NCI-H128 (cell line): Measurements from ENCODE around the gene TRNT1.

ENCODE experiments used
- DNase-seq: peaks from one replicate; lab custom pipeline; 2025; ENCODE audit not compliant: unreplicated experiment; lab: John Stamatoyannopoulos, UW

TRNT1 gene

GRCh38 chr3:3177861-3178497 is 51.2 kb downstream of the TRNT1 start:
- DNase-seq: no peak

DNA sequence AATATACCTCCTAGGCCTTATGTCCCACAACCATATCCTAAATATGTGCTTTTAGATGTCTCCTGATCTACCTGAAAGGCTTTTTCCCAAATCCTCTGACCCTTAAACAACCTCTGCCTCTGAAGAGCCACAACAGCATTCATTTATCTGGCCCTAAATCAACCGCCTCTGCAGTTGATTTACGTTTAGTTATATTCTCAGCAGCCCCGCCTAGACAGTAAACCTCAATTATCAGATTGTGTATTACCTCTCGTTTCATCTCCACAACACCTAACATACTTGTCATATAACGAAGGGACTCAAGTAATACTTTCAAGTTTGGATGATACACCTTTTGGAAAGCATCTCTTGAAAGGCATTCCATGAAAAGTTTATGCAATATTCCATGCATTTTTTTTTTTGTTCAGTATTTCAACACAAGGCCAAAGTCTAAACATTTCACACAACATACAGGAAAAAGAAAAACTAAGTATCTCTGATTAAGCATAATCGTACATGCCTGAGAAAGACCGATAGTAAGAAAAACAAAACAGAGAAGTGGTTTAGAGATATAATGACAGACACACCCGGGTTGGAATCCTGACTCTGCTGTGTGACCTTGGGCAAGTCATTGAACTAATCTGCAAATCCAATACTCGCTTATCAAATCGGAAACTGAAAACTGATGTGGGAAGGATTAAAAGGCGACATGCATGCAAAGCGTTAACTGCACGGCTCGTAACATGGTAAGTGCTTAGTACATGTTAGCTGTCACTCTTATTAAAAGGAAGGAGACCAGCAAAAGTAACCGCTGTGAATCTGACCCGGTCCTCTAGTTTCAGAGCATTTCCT is 52.0 kb downstream of the TRNT1 start:
- DNase-seq: no peak

GRCh38 chr3:3179407-3180094 is 52.8 kb downstream of the TRNT1 start, which contains the start of gene CRBN:
CRBN (minus strand) TSS chr3:3179691; CDS start chr3:3179687, 4 bp downstream.
- DNase-seq: peak; percentile 44

DNA sequence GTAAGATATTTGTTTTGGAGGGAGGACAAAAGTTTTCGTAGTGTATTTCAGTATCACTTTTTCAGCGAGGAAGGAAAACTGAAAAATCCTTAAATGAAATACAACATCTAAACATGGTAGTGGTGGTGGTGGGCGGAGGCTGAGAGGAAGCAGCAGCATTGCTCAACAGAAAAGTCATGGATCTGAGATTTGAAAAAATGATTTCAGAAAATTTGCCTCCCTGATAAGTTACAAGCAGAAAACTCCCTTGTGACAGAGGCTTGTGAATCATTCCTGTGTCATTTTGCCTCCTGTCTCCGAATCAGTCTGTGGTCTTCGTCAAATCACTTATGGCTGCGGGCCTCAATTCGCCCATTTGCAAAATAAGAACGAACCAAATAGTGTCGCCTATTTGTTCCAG is 53.7 kb downstream of the TRNT1 start:
- DNase-seq: no peak

DNA sequence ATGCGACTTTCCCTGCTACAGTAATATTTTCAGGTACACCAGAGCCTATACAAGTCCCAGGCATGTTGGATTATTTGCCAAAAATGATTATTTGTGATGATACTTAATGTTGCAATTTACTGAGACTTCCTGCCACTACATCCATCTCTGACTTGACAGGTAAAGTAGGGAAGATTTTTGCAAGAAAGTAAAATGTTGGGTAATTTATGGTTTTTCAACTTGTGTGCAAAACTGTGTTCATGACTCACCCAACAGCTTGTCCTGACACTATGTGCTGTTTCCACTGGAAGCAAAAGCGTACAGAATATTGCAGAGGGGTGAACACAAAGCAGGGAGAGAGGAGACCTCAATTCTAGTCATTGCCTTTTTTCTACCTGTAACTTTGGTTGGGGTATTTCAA is 58.1 kb downstream of the TRNT1 start:
- no peak for DNase-seq

GRCh38 chr3:3189102-3189727 is 62.5 kb downstream of the TRNT1 start:
- no peak for DNase-seq

- no peak for DNase-seq
These were observed 63.2 kb downstream of the TRNT1 start for GRCh38 chr3:3189961-3190360.

DNA sequence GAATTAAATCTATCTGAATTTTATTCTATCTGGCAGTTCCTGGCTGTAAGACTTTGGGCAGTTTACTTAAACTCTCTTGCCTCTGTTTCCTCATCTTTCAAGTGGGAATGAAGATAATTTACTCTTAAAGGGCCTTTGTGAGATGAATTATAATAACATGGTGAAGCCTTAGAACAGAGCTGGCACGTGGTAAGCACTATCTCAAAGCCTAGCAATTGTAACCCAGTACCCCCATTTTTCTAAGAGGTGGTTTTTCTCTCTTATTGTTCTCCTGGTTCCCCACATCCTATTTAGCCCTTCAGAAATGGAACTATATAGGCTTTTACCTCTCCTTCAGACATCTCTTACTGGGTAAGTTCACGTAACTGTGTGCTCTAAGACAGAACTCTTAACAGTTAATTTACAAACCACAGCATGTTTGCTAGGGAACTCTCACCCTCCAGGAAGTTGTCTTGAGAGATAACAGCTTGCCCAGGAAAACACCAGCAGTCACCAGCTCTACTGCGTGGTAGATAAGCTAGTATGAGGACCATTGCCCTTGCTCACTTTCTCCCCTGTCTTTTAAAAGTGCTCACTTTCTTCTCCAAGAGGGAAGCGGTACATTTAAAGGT is 65.0 kb downstream of the TRNT1 start:
- DNase-seq: no peak

- DNase-seq: no peak
These were observed 65.5 kb downstream of the TRNT1 start for GRCh38 chr3:3192286-3192675.

DNA sequence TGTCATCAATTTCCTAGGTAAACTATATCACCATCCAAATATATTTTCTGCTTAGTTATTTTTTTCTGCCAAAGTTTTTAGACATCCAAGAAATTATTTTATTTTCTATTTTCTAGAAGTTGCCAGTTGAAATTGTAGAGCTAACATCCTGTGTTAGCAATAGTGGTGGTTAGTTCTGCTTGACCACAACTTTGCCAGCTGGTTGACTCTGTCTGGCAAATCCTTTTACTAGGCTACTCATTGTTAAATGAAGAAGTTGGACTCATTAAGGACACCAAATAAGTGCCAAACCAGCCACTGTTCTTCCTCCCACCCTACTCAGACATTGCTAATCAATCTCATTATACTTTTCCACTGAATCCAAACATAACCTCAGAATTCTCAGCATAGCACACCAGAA is 68.1 kb downstream of the TRNT1 start:
- DNase-seq: no peak

DNA sequence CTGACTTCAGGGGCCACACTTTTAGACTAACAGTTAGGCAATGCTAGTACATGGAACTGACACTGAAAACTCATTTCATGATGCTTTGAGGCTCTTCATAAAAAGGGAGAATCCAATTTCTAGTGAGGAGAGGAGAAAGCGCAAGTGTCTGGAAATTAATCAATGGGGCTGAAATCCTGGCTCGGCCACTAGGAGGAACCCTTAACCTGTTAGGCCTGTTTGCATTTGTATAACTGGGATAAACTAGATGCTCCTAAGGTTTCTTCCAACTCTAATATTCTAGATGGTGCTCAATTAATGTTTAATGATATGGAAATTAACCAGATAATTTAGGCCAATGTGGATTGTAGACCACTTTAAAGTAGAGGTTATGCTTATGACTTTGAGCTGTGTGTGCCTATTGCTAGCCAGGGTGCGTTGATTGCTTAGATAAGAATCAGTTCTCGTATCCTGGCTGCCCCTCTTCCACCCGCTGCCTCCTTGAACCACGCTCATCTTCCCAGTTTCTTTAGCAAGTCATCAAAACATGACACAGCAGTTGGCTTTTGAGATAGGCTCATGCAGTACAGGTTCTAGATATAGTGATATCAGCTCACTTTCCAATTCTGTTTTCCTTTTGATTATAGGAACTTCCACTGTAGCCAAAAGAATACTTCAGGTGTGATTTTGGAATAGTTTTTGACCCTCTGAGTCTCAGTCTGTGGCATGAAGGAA is 69.6 kb downstream of the TRNT1 start:
- no peak for DNase-seq
